Measurements from ENCODE around the gene RIOK2.
"Not testable (repeated sequence)": the region's sequence is repeated elsewhere in the genome, so short reads cannot be mapped to it uniquely, and the experiment has no call there.

The RIOK2 gene

GRCh38 chr5:97183100-97183929 lies at the start of gene RIOK2:
Gene RIOK2, minus strand, starts transcription at chr5:97183247. Its CDS starts 56 bp downstream, at chr5:97183191.
- peak; percentile 96 for DNase-seq

DNA sequence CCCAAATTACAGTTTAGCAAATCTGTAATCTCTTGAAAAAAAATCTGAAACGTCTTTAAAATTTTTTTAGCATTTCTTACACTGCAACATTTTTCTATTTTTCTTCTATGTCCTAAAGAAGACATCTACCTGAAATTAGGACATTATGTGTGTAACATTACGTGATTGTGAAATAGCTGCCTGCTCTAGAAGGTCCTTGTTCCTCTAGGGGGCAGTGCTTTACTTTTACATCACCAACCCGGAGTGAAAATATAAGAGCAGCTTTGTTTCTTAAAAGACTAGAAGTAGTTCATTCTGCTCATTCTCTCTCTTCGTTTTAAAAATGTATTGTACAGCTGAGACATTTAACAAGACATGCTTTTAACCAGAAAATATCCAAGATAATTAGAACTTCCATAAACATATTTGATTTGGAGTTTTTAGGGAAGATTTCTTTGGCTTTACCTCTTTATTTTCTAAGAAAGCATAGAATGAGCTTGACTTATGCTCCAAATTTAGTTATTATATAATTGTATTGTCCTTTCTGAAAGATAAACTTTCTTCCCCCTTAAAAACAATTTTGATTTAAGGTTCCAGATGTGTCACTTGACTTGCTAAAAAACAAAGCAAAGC lies 48.1 kb upstream of the RIOK2 start:
- peak; percentile 76 for DNase-seq

DNA sequence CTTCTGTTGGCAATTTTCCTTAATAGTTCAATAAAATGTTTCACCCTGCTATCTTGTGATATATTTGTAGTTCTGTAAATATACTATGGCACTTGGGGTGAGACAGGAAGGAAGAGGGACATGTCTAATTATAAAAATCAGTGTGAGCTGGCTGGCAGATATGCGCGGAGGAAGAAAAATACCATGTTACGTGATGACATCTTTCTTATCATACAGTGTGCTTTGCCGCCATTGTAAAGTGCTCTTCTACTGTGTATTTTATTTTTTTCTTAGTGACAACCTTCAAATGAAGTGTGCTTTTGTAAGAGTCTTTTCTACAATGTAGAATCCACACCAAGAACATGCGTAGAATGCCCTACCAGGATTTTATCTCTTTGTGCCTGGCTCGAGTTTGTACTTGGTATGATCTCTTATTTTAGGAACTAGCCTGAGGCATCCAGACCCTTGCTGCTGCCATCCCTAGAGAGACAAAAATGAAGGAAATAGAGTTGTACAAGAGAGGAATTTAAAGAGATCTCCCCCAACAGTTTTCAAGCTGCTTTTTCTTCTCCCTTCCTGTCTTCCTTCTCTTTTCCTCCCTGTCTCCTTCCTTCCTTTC lies 46.7 kb upstream of the RIOK2 start:
- DNase-seq = no peak

- no peak for DNase-seq
Observed at GRCh38 chr5:97229196-97229595, 46.1 kb upstream of the RIOK2 start.

- no peak for DNase-seq
Observed at GRCh38 chr5:97225222-97225621, 42.2 kb upstream of the RIOK2 start.

- DNase-seq = peak; percentile 52
Observed at GRCh38 chr5:97224112-97224750, 41.2 kb upstream of the RIOK2 start.

DNA sequence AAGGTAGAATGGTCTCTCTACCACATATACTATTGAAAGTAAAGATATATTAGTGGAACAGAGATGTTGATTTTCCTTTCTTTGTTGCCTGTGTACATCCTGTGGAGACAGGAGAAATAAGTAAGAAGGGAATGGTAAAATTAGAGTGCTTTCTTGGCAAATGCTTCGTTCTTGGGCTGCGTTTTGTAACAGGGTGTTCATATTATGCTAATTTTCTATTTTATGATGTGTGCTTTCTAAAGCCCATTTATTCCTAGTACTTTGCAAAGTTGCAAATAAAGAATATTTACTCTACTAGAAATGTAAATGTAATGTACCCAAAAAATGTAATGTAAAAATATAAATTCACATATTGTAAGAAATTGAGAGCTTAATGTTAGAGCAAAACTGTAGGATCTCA lies 40.5 kb upstream of the RIOK2 start:
- no peak for DNase-seq

- no peak for DNase-seq
Observed at GRCh38 chr5:97209343-97209742, 26.3 kb upstream of the RIOK2 start.

- DNase-seq = no peak
Observed at GRCh38 chr5:97208714-97209113, 25.7 kb upstream of the RIOK2 start.

DNA sequence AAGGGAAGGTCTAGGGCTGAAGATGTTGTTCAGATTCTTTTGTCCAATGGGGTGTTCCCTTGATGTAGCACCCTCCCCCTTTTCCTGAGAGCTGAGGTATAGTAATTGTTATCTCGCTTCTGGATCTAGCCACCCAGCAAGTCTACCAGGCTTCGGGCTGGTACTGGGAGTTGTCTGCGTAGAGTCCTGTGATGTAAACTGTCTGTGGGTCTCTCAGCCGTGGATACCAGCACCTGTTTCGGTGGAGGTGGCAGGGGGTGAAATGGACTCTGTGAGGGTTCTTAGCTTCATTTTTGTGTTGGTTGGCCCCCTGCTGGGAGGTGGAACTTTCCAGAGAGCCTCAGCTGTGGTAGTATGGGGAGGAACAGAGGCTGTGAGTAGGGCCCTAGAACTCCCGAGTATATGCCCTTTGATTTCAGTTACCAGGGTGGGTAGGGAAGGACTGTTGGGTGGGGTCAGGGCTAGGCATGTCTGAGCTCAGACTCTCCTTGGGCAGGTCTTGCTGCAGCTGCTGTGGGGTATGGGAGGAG lies 25.2 kb upstream of the RIOK2 start:
- DNase-seq = no peak

GRCh38 chr5:97194366-97194765 lies 11.3 kb upstream of the RIOK2 start:
- DNase-seq = no peak

GRCh38 chr5:97193355-97193688 lies 10.3 kb upstream of the RIOK2 start:
- no peak for DNase-seq

DNA sequence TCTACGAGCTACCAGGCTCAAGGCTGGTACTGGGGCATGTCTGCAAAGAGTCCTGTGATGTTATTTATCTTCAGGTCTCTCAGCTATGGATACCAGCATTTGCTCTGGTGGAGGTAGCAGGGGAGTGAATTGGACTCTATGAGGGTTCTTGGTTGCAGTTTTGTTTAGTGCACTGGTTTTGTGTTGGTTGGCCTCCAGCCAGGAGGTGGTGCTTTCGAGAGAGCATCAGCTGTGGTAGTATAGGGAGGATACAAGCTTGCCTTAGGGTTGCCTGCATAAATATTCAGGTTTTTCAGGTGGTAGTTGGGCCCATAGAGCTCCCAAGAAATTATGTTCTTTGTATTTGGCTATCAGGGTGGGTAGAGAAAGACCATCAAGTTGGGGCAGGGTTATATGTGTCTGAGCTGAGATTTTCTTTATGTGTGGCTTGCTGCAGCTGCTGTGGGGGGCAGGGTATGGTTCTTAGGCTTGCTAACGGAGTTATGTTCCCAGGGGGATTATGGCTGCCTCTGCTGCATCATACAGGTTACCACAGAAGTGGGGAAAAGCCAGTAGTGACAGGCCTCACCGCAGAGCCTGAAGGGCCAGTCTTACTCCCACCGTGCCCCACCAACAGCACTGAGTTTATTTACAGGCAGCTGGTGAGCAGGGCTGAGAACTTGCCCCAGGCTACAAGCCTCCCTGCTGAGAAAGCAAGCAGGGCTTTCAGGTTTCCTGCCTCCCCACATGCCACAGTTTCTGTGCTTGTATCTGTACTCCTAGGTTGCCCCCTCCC lies 9.7 kb upstream of the RIOK2 start:
- peak; percentile 23 for DNase-seq

DNA sequence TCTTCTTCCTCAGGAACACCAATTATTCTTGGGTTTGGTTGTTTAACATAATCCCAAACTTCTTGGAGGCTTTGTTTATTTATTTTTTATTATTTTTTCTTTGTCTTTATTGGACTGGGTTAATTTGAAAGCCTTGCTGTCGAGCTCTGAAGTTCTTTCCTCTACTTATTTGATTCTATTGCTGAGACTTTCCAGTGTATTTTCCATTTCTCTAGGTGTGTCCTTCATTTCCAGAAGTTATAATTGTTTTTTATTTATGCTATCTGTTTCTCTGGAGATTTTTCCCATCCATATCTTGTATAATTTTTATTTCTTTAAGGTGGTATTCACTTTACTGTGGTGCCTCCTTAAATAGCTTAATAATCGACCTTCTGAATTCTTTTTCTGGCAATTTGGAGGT lies 8.8 kb upstream of the RIOK2 start:
- DNase-seq = no peak

GRCh38 chr5:97189523-97189922 lies 6.5 kb upstream of the RIOK2 start:
- DNase-seq = not testable (repeated sequence)

- no peak for DNase-seq
Observed at GRCh38 chr5:97183930-97184213, 825 bp upstream of the RIOK2 start.

- DNase-seq = peak; percentile 59
Observed at GRCh38 chr5:97182571-97183099, 412 bp downstream of the RIOK2 start.

DNA sequence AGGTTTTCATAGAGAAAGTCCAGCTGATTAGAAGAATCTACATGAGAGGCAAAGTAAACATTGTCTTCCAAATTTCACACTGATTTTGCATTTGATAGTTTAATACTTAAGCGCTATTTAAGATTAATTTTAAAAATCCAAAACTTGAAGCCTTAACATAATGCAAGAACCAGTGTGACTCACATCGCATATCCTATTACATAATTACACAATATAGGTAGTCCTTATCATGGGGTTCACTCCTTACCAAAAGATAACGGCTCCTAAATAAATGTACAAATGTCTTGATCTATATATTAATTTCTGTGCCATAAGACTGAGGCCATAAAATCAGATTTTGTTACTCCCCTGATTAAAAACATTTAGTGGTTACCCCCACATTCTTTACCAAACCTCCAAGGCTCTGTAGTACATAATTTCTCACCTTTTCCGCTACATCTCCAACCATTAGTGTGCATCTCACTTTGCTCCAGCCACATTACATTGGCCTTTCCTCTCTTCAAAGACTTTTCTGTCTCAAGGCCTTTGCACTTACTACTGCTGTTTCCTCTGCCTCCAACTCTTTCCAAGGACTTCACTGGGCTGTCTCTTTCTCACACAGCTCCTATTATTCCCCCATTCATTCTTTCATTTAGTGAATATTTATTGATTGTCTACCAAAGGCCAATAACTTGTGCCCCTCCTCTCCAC lies 1.0 kb downstream of the RIOK2 start:
- no peak for DNase-seq

GRCh38 chr5:97179457-97179856 lies 3.6 kb downstream of the RIOK2 start:
- not testable (repeated sequence) for DNase-seq

DNA sequence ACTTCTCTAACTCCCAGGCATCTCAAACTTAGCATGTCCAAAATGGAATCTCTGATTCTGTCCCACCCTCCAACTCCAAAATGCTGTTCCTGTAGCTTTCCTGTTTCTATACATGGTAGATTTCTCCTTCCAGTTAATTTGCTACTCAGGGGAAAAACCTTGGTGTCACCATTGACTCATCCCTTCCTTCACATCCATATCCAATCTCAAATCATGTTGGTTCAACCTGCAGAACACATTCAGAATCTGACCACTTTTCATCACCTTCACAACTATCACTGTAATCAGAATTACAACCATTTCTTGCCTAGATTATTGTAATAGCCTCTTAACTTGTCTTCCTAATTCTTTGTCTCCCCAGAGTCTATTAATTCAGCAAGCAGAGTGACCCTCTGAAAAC lies 10.8 kb downstream of the RIOK2 start:
- DNase-seq = no peak

GRCh38 chr5:97171703-97172102 lies 11.3 kb downstream of the RIOK2 start:
- no peak for DNase-seq

DNA sequence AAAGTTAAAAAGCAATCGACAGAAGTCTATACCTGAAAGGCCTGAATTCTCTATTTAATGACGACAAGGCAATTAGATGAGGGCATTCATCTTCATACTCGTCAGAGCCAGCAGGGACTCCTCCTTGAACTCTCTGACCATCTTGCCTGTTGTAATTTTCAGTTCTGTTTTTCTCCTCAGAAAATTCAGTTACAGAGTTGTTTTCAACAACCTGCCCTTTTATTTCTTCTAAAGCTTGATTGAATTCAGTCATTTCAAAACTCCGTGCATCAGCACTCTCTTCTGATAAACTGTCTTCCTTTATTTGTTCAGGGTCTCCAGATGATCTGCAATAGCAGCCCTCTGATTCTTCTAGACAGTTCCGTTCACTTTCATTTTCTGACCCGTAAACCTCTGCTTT lies 15.6 kb downstream of the RIOK2 start:
- DNase-seq = no peak

All from EL (cell line).